Gastroesophageal sphincter (tissue), 3 donors: Measurements from ENCODE around the gene RIMBP3B.
"Not testable (repeated sequence)": the region's sequence is repeated elsewhere in the genome, so short reads cannot be mapped to it uniquely, and the experiment has no call there.

ENCODE experiments used
- POLR2A ChIP-seq, 2 donors: fragments of 450-650 bp; IDR thresholded peaks; one replicate each; pipeline ENCODE4 v1.6.1; 2017; ENCODE audit warnings: antibody characterized with exemption in 2 of 2, mild to moderate bottlenecking in 2 of 2, moderate library complexity in 1 of 2
- POLR2AphosphoS5 ChIP-seq: sonication (generic); formaldehyde crosslinking; IDR thresholded peaks from one replicate; pipeline ENCODE4 v1.6.1; 2017; ENCODE audit warnings: antibody characterized with exemption
- TF ChIP-seq, protein P1 (sequence below), 4 experiments: fragments of 200-600 bp in 2 of 4; fragments of 450-650 bp in 2 of 4; sonication (generic) in 1 of 4; IDR thresholded peaks; one replicate each; pipeline ENCODE4 v1.5.1; 2017 to 2019; ENCODE audit warnings: antibody characterized with exemption in 4 of 4, mild to moderate bottlenecking in 2 of 4, moderate library complexity in 2 of 4

GRCh38 chr22:21364362-21364761 is 19.2 kb upstream of the RIMBP3B start:
- TF ChIP-seq POLR2A (IDR thresholded peaks at IDR 0.05); POLR2AphosphoS5: not testable (repeated sequence)
- TF ChIP-seq, protein P1, sequence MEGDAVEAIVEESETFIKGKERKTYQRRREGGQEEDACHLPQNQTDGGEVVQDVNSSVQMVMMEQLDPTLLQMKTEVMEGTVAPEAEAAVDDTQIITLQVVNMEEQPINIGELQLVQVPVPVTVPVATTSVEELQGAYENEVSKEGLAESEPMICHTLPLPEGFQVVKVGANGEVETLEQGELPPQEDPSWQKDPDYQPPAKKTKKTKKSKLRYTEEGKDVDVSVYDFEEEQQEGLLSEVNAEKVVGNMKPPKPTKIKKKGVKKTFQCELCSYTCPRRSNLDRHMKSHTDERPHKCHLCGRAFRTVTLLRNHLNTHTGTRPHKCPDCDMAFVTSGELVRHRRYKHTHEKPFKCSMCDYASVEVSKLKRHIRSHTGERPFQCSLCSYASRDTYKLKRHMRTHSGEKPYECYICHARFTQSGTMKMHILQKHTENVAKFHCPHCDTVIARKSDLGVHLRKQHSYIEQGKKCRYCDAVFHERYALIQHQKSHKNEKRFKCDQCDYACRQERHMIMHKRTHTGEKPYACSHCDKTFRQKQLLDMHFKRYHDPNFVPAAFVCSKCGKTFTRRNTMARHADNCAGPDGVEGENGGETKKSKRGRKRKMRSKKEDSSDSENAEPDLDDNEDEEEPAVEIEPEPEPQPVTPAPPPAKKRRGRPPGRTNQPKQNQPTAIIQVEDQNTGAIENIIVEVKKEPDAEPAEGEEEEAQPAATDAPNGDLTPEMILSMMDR (IDR thresholded peaks at IDR 0.05) = not testable (repeated sequence)
